ENCODE measurements around the gene FLNB.
"Not testable (repeated sequence)": the region's sequence is repeated elsewhere in the genome, so short reads cannot be mapped to it uniquely, and the experiment has no call there.

The FLNB gene

GRCh38 chr3:58055314-58055713 lies 47.1 kb downstream of the FLNB start:
- DNase-seq: no peak

DNA sequence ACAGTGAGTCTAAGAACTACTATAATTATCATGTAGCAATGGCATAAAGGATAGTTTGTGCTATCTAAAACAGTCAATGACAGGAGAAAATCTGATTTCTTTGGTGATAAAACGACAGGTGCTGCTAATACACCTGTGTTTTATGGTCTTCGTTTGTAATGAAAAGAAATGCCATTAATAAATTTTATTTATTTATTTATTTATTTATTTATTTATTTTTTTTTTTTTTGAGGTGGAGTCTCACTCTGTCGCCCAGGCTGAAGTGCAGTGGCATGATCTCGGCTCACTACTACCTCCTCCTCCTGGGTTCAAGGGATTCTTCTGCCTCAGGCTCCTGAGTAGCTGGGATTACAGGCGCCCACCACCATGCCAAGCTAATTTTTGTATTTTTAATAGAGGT lies 47.7 kb downstream of the FLNB start:
- DNase-seq: not testable (repeated sequence)

- no peak for DNase-seq
Observed at GRCh38 chr3:58058361-58059263, 50.4 kb downstream of the FLNB start.

GRCh38 chr3:58059349-58060321 lies 51.4 kb downstream of the FLNB start:
- DNase-seq: peak; percentile 39

GRCh38 chr3:58062472-58062871 lies 54.2 kb downstream of the FLNB start:
- peak; percentile 71 for DNase-seq

GRCh38 chr3:58063022-58063815 lies 55.0 kb downstream of the FLNB start:
- DNase-seq: peak; percentile 60

DNA sequence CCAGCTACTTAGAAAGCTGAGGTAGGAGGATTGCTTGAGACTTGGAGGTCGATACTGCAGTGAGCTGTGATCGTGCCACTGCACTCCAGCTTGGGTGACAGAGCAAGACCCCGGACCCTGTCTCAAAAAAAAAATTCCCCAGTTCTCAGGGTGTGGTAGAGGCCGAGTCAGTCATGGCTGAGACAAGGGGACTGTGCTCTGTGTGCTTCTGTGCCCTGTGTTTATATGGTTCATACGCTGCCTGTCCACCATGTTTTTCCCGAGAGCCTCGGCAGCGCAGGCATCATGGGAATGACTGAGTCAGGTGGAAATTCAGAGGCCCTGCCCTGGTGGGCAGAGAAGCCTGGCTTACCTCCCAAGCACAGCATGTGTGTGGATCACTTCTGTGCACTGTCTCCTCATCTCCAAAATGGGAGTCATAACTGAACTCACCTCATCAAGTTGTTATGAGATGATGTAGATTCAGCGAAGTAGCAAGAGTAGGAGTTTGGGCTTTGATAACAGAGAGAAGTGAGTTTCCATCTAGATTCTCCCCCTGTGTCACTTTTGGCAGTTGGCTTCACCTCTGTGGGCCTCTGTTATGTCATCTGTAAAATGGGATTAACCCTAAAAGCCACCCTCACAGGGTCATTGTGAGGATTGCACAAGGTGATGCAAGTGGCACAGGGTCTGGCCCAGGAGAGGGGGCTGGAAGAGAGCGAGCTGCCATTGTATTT lies 56.9 kb downstream of the FLNB start:
- no peak for DNase-seq

DNA sequence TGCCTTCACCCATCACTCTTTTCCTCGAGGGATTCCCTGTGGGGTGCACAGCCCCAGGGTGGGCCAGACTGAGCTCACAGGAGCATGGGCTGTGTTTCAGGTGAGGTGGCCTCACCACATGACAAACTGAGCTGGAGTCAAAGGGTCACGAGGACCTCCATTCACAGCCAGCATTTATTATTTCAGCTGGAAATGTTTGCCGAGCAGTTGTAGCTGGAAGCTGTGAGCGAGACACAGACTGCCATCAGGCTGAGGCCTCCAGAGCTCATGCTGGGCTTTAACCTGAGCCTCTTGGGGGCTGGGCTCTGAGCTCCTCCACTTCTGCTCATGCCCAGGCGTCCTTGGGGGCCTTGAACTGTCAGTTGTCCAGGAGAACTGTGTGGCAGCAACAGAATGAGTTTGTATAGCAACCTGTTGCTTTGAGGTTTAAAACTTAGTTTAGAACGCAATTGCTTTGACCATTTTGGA lies 57.5 kb downstream of the FLNB start:
- DNase-seq: no peak

GRCh38 chr3:58066842-58067241 lies 58.6 kb downstream of the FLNB start:
- DNase-seq: no peak

DNA sequence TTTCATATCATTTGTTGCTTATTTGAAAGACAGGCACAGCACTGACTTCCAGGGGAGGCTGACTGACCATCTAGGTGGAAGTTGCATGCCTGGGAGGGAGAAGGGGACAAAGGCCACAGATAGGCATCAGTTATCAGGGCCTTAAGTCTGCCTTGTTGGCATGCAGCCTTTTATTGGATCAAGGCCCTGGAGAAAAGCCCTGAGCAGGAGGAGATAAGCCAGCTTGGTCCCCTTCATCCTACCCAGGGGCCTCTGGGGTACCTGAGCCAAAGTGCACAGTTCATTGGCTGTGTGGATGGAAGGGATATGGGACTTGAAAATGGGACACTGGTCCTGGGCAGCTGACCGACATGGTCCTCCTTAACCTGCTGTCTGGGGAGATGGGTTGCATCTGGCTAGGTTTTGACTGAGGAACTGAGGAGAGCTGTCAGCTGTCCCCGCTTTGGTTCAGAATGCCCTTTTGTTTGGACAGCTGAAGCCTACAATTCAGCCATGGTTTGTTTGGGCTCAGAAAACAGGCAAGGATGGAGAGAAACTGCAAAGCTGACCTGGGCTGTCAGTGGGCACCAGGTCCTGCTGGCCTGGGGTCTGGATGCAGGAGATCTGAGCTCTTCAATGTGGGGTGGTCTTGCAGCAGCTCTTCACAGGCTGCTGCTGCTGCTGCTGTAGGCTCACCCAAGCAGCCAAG lies 60.0 kb downstream of the FLNB start:
- DNase-seq: no peak

DNA sequence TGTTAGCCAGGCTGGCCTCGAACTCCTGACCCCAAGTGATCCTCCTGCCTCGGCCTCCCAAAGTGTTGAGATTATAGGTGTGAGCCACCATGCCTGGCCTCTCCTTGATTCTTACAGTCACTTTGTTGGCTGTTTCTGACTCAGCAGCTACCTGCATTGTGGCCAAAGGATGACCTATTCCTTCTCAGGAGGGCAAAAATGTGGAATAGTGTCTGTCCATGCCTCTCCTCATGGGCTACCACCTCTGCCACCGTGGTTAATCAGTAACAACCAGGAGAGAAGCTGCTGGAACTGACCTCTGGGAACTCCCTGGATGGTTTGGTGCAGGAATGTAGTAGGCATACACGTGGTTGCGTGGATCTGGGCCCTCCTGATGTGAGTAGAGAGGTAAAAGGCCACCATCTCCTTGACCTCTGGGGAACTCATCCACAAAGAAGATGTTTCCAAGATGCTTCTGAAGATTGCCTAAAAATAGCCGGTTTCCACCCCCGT lies 63.3 kb downstream of the FLNB start:
- DNase-seq: no peak

- no peak for DNase-seq
Observed at GRCh38 chr3:58072052-58072762, 64.0 kb downstream of the FLNB start.

GRCh38 chr3:58072763-58073130 lies 64.5 kb downstream of the FLNB start:
- peak; percentile 39 for DNase-seq

- no peak for DNase-seq
Observed at GRCh38 chr3:58073301-58074108, 65.3 kb downstream of the FLNB start.

DNA sequence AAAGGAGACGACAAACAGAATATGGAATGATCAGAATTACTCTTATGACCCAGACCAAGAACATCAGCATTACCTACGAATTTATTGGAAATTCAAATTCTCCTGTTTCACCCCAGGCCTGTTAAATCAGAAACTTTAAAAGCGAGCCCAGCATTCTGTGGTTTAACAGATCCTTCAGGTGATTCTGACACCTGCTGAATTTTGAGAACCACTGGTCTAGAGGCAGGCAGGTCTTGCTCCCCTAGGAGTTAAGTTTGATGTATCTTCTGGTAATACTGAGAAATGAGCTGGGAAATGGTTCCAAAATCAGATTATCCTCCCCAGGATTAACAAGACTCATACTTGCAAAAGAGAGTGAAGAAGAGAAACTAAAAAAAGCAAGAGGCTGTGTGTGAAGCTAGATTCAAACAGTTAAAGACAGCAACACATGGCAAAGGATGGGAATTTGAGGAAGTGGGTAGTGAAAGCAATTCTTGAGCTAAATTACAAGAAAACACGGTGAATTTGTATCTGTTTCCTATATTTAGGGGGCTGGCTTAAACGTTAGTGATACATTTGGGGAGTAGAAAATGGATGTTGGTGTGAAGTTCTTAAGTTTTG lies 66.0 kb downstream of the FLNB start:
- no peak for DNase-seq

- no peak for DNase-seq
Observed at GRCh38 chr3:58074997-58075396, 66.8 kb downstream of the FLNB start.

DNA sequence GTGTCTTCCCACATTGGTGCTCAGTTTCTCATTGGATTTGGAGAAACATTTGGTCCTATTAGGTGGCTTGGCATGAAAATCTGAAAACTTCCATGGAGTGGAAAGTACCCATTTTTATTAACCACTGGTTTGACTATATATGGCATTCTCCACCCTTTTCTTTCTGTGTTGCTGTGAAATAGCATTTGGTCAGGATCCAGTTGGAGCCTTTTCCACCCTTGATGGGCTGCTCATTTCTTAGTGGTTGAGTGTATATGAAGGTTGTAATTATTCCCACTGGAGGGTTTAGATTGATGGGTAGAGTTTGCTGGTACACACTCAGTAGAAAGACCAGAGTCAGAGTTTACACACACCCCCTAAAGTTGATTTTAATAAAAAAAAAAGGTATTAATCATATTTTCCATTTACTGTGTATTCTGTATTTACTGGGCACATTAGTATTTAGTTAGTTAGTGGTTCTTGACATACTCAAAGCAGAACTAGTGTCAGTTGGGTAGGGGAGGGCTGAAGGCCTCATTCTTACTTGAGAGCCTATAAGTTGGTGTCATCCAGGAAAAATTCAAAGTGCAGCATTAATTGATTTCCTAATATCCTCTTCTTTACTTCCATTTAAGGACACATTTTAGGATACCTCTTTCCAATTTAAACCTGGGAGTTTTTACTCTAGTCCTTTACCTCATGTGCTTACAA lies 69.5 kb downstream of the FLNB start:
- DNase-seq: no peak

DNA sequence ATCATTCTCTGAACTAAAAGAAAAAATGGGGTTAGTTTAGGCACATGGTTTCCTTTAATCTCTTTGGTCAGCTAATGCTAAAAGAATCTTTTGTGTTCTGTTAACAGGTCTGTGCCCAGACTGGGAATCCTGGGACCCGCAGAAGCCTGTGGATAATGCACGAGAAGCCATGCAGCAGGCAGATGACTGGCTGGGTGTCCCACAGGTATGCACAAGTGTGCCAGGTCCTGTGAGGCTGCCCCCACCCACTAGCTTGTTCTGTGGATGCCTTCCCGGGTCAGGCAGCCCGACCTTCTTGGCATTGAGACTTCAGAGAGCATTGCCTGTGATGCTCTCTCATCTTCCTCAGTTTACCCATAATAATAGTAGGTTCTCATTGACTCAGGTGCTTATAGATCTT lies 70.4 kb downstream of the FLNB start:
- no peak for DNase-seq

DNA sequence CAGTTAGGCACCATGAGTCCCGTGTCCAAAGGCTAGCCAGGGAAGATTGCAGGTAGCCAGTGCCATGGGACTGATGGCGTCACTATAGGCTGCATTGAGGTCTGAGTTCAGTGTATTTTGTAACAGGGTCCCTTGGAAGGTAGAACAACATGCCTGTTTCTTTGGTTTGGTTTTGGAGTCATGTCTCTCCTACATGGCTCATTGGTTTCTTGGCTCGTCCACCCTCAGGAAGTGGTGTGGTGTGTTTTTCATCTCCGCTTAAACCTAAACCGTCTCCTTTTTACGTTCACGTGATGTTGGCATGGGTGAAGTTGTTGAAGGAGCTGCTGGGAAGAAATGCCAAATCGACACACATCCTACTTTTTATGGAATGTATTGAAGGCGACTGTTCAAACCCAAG lies 71.6 kb downstream of the FLNB start:
- no peak for DNase-seq
